GM12891 (cell line): ENCODE data around the gene TANGO6.

Experiments used
- POLR2A ChIP-seq: IDR thresholded peaks from 2 replicates; pipeline ENCODE4 v1.6.1; 2011; ENCODE audit warnings: low read depth, low read length, control low read depth
- POLR2AphosphoS5 ChIP-seq: IDR thresholded peaks from 2 replicates; pipeline ENCODE4 v1.6.1; 2011; ENCODE audit warnings: low read depth, low read length, control low read depth
- TAF1 ChIP-seq: IDR thresholded peaks from 2 replicates; pipeline ENCODE4 v1.6.1; 2011; ENCODE audit warnings: low read depth, low read length, control low read depth

- TF ChIP-seq POLR2A (no peak), POLR2AphosphoS5 (no peak), TAF1 (no peak)
These were observed 51.4 kb downstream of the TANGO6 start for GRCh38 chr16:68894714-68895113.
